Stimulated activated naive CD8-positive, alpha-beta T cell treated with anti-CD3 and anti-CD28 coated beads, Interleukin-15, Interleukin-2, amounts not matched to agents 100 U/mL and 50 U/mL, for 24 hours (primary cell): ENCODE results near the gene GPR137B.

Experiments used
- ATAC-seq: fragments of 150-1000 bp; cut with Tn5 transposase; one replicate; pipeline ENCODE4 v1.10.0; 2021
- DNase-seq: peaks from one replicate; pipeline ENCODE4 v3.0.0; 2021

Gene GPR137B

DNA sequence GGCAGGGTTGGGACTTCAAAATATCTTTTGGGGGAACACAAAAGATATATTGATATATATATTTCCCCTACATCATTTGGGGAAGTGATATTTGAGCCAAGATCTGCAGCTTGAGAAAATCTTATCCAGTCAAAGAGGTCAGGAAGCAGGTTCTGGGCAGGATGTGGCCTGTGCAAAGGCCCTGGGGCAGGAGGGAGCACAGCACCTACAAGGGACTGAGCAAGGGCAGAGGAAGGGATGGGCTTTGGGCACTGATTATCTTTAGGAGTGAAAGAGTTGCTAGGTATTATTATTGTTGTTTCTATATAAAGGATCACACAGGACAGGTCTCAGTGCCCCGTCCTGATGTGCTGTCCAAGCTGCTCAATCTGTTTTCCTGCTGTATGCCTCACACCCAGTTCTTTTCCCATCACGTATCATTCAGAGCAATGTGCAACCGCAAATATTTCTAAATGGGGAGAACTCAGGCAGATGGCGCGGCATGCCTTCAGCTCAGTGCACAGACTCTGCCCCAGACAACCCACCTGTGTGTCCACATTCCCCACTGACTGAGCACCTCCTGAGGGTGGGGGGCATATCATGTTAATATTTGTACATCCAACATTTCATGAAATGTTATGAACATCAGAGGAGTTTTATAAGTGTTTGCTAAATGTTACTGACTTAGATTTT is 28.1 kb upstream of the GPR137B start:
- ATAC-seq (no peak), DNase-seq (no peak)

DNA sequence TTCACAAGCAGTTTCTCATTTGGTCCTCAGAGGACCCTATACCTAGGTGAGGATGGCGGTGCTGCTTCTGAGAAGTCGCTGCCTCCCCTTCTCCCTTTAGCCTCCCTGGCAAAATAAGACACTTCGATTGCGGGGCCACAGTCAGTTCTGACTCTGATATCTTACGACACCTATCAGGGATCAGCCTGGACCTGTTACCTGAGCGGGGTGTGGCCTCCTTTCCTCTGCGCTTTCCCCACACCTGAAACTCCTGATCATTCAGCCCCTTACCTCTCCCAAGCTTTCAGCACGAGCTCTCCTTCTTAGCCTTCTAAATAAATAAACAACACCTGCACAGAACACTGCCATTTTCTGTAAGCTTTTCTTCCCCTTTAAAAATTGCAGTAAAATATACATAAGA is 24.6 kb upstream of the GPR137B start:
- ATAC-seq = no peak
- DNase-seq = no peak

DNA sequence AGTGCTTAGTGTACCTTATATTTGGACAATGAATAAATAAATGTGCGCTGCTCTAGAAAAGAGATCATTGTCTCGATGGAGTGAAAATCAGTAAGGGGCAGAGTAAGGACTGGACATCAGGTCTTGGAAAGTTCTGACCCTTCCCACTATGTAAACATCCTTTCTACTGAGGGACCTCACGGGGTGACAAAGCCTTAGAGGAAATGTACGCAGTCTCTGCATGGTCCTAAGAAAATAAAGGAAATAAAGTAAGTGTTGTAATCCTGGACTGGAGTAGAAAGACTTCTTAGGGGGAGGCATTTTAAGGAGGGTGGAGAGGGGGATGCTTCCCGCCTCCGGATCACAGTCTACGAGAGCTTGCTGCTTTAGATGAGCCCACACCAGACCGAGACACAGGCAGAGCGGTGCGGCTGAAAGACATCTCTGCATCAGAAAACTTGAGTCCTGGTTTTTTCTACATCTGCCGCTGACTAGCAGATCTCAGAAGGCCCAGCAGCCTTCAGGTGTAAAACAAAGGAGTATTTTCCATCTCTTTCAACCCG is 22.3 kb upstream of the GPR137B start:
- DNase-seq (no peak), ATAC-seq (no peak)

DNA sequence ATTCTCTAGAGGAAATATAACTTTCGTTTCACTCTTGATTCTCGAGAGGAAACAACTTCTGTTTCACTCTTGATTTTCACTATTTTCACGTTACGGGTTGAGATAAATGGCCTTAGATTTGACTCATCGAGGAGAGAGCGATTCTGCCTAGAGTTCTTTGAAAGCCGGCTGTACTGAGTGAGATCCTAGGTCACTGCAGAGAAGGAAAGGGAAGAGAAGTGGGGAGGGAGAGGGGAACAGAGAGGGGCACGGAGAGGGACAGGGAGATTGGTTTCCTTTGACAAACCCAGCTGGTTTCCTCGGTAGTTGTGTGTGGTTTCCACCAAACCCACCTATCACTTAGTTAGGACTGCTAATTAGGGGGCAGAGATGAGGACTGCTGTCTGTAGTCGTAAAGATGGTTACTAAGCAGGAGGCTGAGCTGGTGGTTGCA is 21.6 kb upstream of the GPR137B start:
- DNase-seq (peak; percentile 21), ATAC-seq (peak; percentile 64)

DNA sequence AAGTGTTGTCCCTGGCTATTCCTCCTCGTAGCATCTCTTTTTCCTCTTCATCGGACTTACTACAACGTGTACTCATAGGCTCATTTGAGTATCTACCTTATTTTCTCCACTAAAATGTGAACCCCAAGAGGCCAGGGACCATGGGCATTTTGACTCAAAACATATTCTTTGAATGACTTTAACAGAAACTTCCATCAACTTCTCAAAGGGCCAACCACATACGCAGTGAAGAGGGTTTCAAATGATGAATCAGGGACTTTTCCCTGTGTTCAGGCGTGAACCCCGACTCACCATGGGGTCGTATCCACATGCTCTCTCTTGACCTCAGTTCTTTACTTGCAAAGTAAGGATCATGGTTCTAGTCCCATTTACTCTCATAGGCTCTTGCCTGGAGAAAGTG is 20.2 kb upstream of the GPR137B start:
- ATAC-seq = peak; percentile 79

DNA sequence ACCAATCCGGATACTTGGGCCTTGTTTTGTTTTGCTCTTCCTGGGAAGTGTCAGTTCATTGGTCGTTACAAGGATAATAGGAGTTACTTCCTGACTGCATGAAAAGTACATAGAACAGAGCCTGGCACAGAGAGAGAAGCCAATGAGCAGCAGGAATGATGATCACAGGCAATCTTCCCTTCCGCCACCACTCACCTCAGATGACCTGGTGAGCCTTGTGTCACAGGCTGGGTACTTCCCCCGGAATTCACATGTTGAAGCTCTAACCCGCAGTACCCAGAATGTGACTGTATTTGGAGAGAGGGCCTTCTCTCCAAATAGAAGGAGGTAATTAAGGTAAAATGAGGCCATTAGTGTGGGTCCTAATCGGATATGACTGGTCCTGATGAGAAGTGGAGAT is 18.8 kb upstream of the GPR137B start:
- DNase-seq (no peak), ATAC-seq (no peak)

More for the DNA sequence above, 20.2 kb upstream of the GPR137B start:
- no peak for DNase-seq

DNA sequence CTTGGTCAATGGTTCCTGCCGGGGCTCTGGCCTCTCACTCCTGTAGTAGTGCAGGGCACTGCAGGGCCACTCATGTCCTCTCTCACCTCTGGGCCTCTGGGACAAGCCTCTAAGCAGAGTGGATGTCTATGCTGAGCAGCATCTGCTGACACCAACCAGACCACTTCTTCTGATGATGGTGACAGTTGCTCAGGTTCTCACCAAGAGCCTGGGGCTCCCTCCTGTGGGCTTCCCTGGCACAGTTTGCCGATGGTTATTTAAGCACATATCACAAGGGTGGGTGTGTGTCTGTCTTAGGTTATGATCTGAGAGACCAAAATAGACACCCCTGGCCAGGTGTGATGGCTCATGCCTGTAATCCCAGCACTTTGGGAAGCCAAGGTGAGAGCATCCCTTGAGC is 17.4 kb upstream of the GPR137B start:
- ATAC-seq (no peak), DNase-seq (no peak)

DNA sequence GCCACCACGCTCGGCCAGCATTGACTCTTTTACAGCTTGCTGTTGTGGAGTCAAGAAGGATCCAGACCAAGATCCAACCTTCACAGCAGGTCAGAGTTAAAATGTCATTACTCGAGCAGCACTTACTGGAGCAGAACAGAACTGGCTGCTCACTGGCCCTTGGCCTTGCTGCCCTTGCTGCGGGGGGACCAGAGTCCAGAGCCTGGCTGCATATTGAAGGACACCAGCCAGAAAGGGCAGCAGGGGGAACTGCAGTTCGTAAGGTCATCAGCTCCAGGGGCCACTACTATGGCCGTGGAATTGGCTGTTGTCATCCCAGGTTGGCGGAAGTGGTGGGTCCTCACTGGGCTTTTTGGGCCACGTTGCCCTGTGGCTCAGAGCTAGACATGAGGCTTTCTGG is 15.3 kb upstream of the GPR137B start:
- ATAC-seq = no peak

DNA sequence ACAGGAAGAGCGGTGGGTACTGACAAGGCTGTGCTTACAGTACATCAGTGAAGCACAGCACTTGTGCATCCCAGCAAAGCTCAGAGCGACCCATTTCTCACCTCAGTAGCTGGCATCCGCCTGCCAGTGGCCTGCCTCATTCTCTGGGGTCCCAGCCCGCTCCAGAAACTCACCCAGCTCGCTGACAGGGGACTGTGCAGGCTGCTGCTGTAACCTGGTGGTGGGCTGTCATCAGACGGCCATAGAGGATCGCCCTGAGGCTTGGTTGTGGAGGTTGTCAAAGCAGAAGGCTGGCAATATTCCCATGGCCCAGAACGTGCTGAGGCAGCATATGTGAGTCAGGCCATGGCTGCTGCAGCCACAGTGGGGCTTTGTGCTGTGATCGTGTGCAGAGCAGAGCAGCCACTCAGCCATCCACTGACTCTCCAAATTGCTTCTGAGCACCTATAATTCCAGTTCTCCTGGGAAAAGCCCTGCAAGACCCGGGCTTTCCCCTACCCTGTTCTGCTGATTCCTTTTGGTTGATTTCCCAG is 13.6 kb upstream of the GPR137B start:
- no peak for ATAC-seq
- DNase-seq = no peak

More for the DNA sequence above, 15.3 kb upstream of the GPR137B start:
- no peak for DNase-seq

DNA sequence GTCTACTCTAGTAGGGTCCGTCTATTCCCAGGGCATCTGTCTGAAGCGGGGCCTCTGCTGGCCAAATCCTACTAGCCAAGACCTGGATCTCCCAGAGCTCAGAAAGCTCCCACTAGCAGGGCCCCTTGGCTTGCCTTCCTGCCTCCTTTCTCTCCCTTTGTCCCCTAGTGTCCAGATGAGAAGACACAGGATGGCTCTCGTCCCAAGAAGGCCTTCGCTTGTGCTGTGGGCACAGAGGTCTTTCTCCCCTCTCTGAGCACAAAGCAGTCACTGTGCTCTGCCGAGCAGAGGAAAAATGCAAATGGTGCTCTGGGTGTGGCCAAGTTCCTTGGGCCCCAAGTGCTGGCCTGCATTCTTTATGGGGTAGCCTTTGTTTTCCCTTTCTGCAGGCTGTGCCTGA is 13.0 kb upstream of the GPR137B start:
- ATAC-seq (no peak), DNase-seq (no peak)

DNA sequence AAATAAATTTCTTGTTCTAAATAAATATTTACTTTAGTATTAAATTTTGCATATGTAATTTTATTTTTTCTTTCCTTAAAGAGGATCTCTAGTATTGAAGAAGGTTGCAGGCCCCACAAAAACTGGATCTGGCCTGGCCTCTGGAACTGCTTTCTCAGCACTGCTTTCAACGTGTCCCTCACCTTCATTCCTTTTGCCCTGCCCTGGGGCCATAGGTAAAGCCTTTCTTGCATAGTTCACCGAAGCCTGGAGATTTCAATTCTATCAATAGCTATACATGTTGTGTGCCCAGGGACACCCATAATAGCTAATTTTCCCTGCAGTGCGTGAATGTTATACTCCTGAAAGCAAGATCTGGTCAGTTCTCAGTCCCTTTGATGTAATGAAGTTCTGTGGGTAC is 12.0 kb upstream of the GPR137B start:
- no peak for ATAC-seq
- no peak for DNase-seq

DNA sequence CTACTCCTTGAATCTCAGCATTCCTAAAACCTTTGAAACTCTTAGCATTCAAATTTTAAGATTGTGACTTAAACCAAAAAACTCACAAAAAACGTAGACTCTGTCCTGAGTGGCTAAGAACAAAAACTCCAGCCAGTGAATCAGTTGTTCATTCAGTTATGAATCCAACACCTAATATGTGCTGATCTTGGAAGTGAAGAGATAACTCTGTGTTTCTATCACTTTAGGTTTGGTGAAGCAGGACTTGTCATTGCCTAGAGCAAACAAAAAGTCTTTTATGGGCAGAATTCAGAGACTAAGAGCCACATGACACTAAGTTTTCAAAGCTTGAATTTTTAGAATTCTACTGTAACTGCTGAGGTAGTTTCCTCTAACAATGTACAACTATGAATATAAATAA is 10.4 kb upstream of the GPR137B start:
- DNase-seq (no peak), ATAC-seq (no peak)

DNA sequence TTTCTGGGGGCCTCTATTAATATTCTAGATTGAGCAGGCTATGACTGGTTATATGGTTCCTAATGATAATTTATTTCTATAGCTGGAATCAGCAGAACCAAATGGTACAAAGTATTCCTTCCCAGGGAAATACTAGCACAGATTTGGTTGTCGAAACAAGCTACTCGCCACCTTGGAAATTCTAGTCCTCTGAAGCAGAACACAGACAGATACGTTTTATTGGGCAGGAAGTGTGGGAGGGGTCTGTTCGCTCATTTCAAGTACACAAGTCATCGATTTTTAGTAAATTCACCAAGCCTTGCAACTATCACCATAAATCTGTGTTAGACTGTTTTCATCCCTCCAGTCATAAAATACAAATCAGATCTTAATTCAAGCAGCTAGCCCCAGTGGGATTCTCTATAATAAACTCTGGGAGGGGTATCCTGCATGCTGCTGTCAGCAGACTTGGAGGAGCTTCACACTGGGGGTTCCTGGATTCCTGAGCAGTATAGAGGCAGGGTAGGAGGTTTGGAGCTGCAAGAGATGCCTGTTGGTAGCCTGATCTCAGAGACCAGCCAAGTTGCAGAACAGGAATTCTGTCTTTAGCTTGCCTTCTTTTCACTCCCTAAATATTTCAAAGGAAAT is 9.8 kb upstream of the GPR137B start:
- ATAC-seq = no peak

DNA sequence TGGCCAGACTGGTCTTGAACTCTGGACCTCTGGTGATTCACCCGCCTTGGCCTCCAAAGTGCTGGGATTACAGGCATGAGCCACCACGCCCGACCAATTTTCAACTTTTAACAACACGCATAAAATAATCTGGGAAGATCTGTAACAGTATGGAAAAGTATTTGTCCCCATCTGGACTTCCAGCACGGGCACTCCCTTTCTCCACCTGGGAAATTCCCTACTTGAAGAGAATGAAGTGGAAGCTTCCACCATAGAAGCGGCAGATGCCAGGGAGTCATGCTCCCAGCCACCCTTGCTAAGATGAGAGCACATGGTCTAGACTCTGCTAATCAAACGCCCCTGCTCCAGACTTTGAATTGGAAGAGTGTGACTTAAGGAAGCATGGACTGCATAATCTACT is 9.0 kb upstream of the GPR137B start:
- ATAC-seq = no peak
- no peak for DNase-seq

More for the DNA sequence above, 9.8 kb upstream of the GPR137B start:
- DNase-seq = no peak

DNA sequence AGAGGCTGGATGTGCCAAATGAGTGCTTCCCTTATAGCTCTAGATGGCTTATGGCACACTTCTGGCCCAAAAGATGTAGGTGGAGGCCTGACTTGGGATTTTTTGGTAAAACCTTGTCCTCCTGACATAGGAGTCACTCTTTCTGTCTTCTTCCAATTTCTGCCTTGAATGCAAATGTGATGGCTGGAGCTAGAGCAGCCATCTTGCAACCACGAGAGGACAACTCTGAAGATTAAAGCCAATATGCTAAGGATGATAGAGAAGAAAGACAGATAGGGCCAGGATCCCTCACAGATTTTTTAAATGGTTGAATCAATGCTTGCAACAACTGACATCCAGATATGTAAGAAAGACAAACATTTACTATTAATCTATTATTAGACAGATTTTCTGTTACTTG is 8.5 kb upstream of the GPR137B start:
- DNase-seq = no peak
- no peak for ATAC-seq

DNA sequence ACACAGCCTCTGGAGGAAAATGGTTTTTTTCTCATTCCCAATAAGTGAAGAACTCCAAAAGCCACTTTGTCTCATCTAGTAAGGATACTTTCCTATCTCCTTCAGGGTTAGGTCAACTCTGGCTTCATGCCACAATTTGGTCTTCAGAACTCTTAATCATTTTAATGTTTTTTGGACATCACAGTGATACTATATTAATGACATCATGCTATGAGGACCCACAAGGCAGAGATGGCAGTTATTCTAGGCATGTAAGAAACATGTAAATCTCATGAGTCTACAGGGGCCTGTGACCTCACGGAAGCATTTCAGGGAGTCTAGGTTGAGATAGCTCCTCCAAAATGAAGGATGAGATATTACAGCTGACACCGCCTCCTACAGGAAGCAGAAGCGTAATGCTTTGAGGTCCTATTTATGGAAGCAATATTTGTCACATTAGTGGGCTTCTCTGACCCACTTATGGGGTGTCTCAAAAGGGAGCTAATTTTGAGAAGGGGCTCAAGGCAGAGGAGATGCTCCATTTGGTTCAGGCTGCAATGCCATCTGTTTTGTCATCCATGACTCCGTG is 5.0 kb upstream of the GPR137B start:
- no peak for DNase-seq

DNA sequence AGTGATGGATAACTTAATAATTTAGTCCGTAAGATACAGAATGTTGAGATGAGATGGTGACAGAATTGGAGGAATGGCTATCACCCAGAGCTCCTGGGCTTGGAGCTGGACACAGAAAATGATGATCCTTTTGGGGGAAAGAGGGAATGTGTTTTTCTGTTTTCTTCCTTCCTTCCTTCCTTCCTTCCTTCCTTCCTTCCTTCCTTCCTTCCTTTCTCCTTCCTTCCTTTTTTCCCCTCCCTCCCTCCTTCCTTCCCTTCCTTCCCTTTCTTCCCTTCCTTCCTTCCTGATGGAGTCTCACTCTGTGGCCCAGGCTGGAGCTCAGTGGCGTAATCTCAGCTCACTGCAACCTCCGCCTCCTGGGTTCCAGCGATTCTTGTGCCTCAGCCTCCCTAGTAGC is 2.8 kb upstream of the GPR137B start:
- ATAC-seq (no peak), DNase-seq (no peak)

More for the DNA sequence above, 5.0 kb upstream of the GPR137B start:
- no peak for ATAC-seq

DNA sequence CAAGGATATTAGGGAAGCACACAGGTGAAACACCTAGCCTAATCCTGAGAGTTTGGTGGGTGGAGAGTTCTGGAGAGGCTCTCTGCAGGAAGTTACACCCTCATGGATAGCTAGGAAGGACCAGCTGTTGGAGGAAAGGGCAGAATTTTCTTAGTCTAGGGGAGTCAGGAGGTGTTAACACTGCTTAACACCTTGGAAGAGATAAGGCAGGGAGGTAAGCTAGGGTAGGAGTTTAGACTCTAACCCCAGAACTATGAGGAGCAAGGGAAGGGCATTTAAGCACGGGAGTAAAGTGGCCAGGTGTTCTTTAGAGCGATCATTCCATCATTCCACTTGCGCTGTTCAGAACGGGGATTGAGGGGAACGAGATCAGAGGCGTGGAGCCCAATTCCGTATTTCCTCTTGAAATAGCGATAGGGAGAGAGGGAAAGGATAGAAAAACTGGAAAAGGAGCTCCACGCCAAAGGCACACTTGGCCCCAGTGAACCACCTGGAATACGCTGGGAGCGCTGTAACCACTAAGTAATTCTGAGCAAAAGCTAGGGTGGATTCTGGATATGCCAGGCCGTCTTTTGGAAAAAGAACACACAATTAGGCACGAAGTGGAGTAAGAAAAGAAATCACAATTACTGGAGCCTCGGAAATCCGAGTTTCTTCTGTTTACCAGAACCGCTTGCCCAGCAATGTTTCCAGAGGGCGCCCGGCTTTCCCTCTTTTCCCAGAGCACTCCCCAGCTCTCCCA is 1.5 kb upstream of the GPR137B start:
- DNase-seq (no peak), ATAC-seq (no peak)

DNA sequence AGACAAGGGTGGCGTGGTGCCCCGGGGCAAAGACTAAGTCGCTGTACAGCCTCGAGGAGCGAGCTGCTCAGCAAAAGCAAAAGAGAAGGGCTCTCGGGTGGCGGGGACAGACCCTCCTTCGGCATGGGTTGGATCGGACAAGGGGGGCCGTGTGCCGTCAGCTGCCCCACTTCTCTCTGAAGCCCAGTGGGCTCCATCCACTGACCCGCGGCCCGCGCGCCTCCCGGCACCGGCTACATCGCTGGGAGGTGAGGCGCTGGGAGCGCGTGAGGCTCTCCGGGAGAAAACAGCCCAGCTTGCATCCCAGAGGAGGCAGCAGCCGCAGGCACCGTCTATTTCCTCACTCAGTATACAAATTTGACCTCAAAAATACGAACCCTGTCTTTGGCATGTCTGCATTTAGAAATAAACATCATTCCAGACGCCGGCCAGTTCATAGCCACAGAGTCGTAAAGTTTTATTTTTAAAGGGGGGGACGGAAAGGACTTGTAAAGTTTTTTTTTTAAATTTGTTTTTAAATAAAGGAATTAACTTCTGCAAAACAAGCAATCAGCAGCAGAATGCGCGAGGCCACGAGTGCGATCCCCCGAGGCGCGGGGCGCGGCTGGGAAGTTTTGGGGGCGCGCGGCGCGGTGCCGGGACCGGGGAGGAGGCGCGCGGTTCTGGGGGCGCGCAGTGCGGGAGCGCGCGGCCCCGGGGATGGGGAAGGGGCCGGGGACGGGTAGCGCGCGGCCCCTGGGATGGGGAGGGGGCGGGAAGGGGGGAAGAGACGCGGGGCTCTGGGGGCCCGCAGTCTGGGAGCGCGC is 689 bp upstream of the GPR137B start:
- ATAC-seq (no peak), DNase-seq (peak; percentile 35)

DNA sequence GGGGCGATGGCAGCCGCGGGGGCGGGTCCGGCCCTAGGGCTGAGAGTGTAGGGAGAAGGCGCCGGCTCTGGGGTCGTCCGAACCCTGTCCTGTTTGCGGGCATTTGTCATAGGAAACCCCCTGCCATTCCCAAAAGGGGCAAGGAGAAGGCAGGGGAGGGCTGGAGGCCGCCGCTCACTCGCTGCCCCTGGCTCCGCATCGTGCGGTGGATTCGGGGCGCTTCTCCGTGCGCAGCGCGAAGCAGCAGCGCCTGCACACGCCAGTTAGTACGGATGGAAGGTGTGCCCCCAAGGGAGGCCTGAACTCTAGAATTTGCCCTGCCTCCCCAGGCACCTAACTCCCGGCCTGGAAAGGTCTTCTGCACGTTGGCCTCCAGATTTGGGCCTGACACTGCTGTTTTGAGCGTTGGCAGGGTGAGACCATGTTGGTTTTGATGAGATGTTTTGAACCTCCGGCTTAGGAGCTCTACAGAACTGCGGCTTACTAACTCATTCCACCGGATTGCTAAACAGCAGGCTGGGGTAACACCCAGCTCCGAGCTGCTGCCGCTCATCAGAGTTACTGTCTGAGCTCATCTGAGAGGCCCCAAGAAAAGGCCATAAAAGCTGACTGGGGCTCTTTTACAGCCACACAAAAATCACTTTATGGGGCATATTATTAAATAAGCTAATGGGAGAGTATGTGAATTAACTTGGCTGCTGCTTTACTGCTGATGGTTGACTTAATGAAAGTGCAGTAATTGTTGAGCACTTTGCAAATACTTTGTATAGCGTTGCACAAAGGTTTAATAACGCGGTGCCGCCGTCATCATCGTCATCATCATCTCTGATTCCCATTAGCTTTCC is 987 bp downstream of the GPR137B start:
- peak; percentile 42 for DNase-seq
- ATAC-seq = peak; percentile 67

DNA sequence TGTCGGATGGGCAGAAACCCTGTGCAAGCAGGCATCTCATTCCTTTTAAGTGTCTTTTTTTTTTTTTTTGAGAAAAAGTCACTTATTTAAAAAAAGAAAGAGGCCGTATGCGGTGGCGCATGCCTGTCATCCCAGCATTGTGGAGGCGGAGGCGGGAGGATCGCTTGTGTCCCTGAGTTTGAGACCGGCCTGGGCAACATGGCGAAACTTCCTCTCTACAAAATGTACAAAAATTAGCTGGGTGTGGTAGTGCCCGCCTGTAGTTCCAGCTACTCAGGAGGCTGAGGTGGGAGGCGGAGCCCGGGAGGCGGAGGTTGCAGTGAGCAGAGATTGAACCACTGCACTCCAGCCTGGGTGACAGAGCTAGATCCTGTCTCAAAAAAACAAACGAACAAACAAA is 1.7 kb downstream of the GPR137B start:
- DNase-seq (no peak), ATAC-seq (no peak)
